NT2/D1 (cell line): Measurements from ENCODE around the gene GLTPD2.

Experiments used
- DNase-seq: peaks from one replicate; pipeline ENCODE4 v3.0.0-alpha.2; 2011; ENCODE audit warnings: low read depth, low spot score
- H3K27me3 ChIP-seq: 2 replicates; pipeline ENCODE4 v1.6.0; 2011; ENCODE audit warnings: mild to moderate bottlenecking; ENCODE audit not compliant: insufficient read length, insufficient read depth
- H3K36me3 ChIP-seq: 2 replicates; pipeline ENCODE4 v1.6.1; 2011; ENCODE audit warnings: mild to moderate bottlenecking, low read length, mixed read lengths; ENCODE audit not compliant: insufficient read depth, insufficient read length
- H3K4me1 ChIP-seq: 2 replicates; pipeline ENCODE4 v1.5.1; 2011; ENCODE audit not compliant: insufficient read depth, insufficient read length
- H3K4me3 ChIP-seq: 2 replicates; pipeline ENCODE4 v1.5.1; 2011; ENCODE audit warnings: low read depth; ENCODE audit not compliant: insufficient read length
- H3K9ac ChIP-seq: 2 replicates; pipeline ENCODE4 v1.6.0; 2011; ENCODE audit warnings: low read depth; ENCODE audit not compliant: insufficient read length
- H3K9me3 ChIP-seq: 2 replicates; pipeline ENCODE4 v1.5.1; 2011; ENCODE audit warnings: mild to moderate bottlenecking, low read length; ENCODE audit not compliant: insufficient read depth
- SUZ12 ChIP-seq: IDR thresholded peaks from 2 replicates; pipeline ENCODE4 v1.6.1; 2011; ENCODE audit not compliant: insufficient read length, insufficient read depth; ENCODE audit errors: extremely low read depth
- YY1 ChIP-seq: IDR thresholded peaks from 2 replicates; pipeline ENCODE4 v1.6.1; 2011; ENCODE audit not compliant: insufficient read length, insufficient read depth
- ZNF274 ChIP-seq: IDR thresholded peaks from 2 replicates; pipeline ENCODE4 v1.6.1; 2011; ENCODE audit warnings: mild to moderate bottlenecking, low read depth, low read length

GLTPD2 gene

DNA sequence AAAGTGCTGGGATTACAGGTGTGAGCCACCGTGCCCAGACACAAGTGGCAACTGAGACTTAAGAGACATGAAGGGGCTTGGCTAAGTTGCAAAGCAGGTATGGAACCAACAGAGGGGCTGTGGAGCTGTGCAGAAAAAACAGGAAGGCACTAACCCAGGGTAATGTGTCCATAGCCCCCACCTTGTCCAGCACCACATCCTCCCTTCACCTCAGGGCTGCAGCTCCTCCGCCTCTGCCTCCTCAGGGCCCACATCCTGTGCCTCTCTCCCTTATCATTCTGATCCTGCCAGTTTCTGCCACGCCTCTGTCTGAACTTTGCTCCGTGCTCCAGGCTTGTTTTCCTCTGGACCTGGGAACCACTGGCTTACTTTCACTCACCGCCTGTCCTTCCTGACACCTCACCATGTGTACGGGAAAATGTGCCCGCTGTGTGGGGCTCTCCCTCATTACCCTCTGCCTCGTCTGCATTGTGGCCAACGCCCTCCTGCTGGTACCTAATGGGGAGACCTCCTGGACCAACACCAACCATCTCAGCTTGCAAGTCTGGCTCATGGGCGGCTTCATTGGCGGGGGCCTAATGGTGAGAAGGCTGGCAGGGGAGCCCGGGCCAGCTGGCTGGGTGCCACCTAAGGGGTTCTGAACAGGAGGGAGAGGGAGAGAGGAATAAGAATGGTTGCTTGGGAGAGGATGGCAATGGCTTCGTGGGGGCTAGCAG is 17.1 kb upstream of the GLTPD2 start, which contains the start of gene TM4SF5:
Gene TM4SF5 (plus strand): TSS at position 368 of the 716 bp plus-strand sequence. CDS start 37 bp downstream, at position 405.
- H3K36me3 ChIP-seq = no peaks in the 10 kb centered on the region
- no peaks in the 10 kb centered on the region for H3K9me3 ChIP-seq
- H3K9ac ChIP-seq = no peak within 1 kb of the TSS
- H3K4me1 ChIP-seq = peaks cover 3% of the 10 kb centered on the region
- no peak for TF ChIP-seq YY1
- TF ChIP-seq ZNF274 = no peak
- no peak for TF ChIP-seq SUZ12
- no peak within 1 kb of the TSS for H3K4me3 ChIP-seq
- DNase-seq = no peak
- no peaks in the 10 kb centered on the region for H3K27me3 ChIP-seq

- no peaks in the 10 kb centered on the region for H3K27me3 ChIP-seq
- no peak overlapping the region for H3K9ac ChIP-seq
- H3K9me3 ChIP-seq = no peaks in the 10 kb centered on the region
- H3K4me3 ChIP-seq = no peak overlapping the region
- H3K4me1 ChIP-seq = peaks cover 3% of the 10 kb centered on the region
- DNase-seq = no peak
- H3K36me3 ChIP-seq = no peaks in the 10 kb centered on the region
- TF ChIP-seq YY1 = no peak
- TF ChIP-seq ZNF274 = no peak
- TF ChIP-seq SUZ12 = no peak
These were observed 16.5 kb upstream of the GLTPD2 start for GRCh38 chr17:4772235-4772613.

DNA sequence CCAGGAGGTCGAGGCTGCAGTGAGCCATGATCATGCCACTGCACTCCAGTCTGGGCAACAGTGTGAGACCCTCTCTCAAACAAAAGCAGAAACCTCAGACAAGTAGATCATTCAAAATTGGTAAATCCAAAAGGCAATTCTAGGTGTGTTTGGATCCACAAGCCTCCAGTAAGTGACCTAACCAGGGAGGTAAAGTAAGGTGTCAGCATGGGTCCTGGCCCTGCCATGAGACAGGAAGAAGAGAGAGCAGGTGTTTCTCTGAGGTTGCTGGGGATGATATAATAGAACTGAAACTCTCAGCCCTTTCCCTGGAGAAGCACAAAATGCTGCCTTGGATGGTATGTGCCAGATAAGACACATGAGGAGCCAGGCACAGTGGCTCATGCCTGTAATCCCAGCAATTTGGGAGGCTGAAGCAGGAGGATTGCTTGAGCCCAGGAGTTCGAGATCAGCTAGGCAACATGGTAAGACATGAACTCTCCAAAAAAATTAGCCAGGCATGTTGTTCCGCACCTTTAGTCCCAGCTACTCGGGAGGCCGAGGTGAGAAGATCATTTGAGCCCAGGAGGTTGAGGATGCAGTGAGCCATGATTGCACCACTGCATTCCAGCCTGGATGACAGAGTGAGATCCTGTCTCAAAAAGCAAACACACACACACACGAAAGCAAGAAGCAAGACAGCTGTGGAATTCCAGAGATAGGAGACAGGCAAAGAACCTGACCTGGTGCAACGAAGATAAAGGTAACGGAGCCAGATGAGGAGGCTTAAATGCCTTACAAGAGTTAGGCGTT is 10.6 kb upstream of the GLTPD2 start:
- Histone ChIP-seq H3K9ac (no peak overlapping the region), H3K9me3 (no peaks in the 10 kb centered on the region), H3K27me3 (peaks cover 5% of the 10 kb centered on the region), H3K36me3 (no peaks in the 10 kb centered on the region), H3K4me3 (no peak overlapping the region), H3K4me1 (no peaks in the 10 kb centered on the region)
- TF ChIP-seq SUZ12 = no peak
- no peak for TF ChIP-seq ZNF274
- TF ChIP-seq YY1 = no peak
- DNase-seq = no peak

- no peaks in the 10 kb centered on the region for H3K36me3 ChIP-seq
- no peak for DNase-seq
These were observed 8.3 kb upstream of the GLTPD2 start for GRCh38 chr17:4780325-4780955.

DNA sequence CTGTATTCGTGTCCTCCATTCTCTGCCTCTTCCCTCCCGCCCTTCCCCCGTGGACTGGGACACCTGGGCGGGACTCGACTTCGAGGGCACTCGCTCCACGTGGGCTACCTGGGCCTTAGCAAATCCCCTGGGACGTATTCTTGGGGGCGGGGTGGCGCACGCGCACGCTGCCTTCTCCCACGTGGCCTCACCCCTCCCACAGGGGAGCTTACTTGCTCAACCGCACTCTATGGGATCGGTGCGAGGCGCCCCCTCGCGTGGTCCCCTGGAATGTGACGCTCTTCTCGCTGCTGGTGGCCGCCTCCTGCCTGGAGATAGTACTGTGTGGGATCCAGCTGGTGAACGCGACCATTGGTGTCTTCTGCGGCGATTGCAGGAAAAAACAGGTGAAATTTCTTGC is 6.1 kb upstream of the GLTPD2 start:
- peaks cover 41% of the 10 kb centered on the region for H3K27me3 ChIP-seq
- TF ChIP-seq SUZ12 = no peak
- TF ChIP-seq ZNF274 = no peak
- TF ChIP-seq YY1 = no peak
- no peak overlapping the region for H3K9ac ChIP-seq

More at GRCh38 chr17:4780325-4780955, 8.3 kb upstream of the GLTPD2 start:
- H3K9ac ChIP-seq = no peak overlapping the region
- TF ChIP-seq SUZ12 = no peak
- TF ChIP-seq YY1 = no peak
- TF ChIP-seq ZNF274 = no peak
- H3K4me3 ChIP-seq = no peak overlapping the region
- H3K27me3 ChIP-seq = peaks cover 26% of the 10 kb centered on the region
- H3K9me3 ChIP-seq = no peaks in the 10 kb centered on the region
- H3K4me1 ChIP-seq = peaks cover 2% of the 10 kb centered on the region

DNA sequence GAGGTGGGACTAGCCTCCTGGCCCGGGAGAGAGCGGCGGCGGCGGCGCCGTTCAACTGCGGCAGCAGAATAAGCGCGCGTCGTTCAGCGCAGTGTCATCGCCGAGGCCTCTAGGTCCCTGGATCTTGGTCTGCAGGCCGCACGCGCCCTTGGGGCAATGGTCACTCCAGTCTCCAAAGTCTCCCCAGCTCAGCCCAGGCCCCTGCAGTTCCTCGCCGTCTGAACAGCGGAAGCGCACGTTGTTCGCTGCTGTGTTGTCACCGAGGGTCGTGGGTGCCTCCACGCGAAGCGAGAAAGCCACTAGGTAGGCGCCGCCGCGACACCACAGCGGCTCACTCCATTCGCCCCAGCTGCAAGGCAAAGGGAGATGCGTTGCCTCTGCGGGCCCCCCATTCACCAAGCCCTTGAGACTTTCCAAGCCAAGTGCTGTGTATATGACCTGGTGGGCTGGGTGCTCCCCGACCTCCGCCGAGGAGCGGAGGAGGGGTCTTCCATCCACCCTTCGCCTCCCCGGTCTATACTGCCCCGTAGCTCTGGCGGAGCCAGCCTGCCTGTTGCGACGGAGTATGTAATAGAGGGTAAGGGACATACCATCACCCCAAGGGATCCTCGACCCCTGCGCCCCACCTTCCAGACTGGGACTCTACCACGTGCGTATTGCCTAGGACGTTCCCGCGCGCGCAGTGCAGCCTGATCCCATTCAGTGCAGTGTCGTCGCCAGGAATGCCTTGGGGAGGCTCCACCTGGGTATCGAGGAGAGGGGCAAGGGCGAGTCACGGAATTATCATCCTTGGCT is 3.3 kb upstream of the GLTPD2 start:
- peaks cover 40% of the 10 kb centered on the region for H3K27me3 ChIP-seq

More for the DNA sequence above, 6.1 kb upstream of the GLTPD2 start:
- no peak for DNase-seq
- Histone ChIP-seq H3K4me3 (no peak overlapping the region), H3K4me1 (peaks cover 4% of the 10 kb centered on the region), H3K36me3 (no peaks in the 10 kb centered on the region), H3K9me3 (no peaks in the 10 kb centered on the region)

More for the DNA sequence above, 3.3 kb upstream of the GLTPD2 start:
- Histone ChIP-seq H3K4me1 (peaks cover 6% of the 10 kb centered on the region), H3K9ac (no peak overlapping the region), H3K4me3 (peak overlapping the region; percentile 9), H3K9me3 (no peaks in the 10 kb centered on the region), H3K36me3 (no peaks in the 10 kb centered on the region)
- no peak for TF ChIP-seq YY1
- TF ChIP-seq SUZ12 = no peak
- no peak for TF ChIP-seq ZNF274
- DNase-seq = no peak
